Liver (tissue), 3 donors: Measurements from ENCODE around the gene LHB.

Experiments
- ATF3 ChIP-seq: IDR thresholded peaks from 2 replicates; pipeline ENCODE4 v1.6.1; 2016; ENCODE audit warnings: antibody characterized with exemption
- CTCF ChIP-seq: fragments of 150-350 bp; IDR thresholded peaks from 2 replicates; pipeline ENCODE4 v1.5.1; 2017; ENCODE audit warnings: improper control_type of control experiment, low read depth, low read length; ENCODE audit not compliant: missing input control
- EGR1 ChIP-seq, 2 donors: IDR thresholded peaks; 2 replicates each; pipeline ENCODE4 v1.6.1; 2016 to 2018; ENCODE audit warnings: antibody characterized with exemption in 2 of 2, low read depth in 2 of 2
- GABPA ChIP-seq, 2 donors: IDR thresholded peaks in 1 of 2; conservative IDR thresholded peaks in 1 of 2; 2 replicates each; pipeline ENCODE4 v1.6.1; 2016; ENCODE audit warnings: antibody characterized with exemption in 2 of 2, mild to moderate bottlenecking in 1 of 2, moderate library complexity in 1 of 2
- HNF4G ChIP-seq: IDR thresholded peaks from 2 replicates; pipeline ENCODE4 v1.6.1; 2016; ENCODE audit warnings: antibody characterized with exemption
- MAX ChIP-seq: IDR thresholded peaks from 2 replicates; pipeline ENCODE4 v1.6.1; 2016; ENCODE audit warnings: antibody characterized with exemption
- NR2F2 ChIP-seq: IDR thresholded peaks from 2 replicates; pipeline ENCODE4 v1.6.1; 2016; ENCODE audit warnings: antibody characterized with exemption
- RAD21 ChIP-seq, 2 donors: IDR thresholded peaks; 2 replicates each; pipeline ENCODE4 v1.6.1; 2016; ENCODE audit warnings: antibody characterized with exemption in 2 of 2, mild to moderate bottlenecking in 2 of 2
- RXRA ChIP-seq, 2 donors: IDR thresholded peaks; 2 replicates each; pipeline ENCODE4 v1.6.1; 2017 to 2018; ENCODE audit warnings: antibody characterized with exemption in 2 of 2, mild to moderate bottlenecking in 1 of 2
- SP1 ChIP-seq: IDR thresholded peaks from 2 replicates; pipeline ENCODE4 v1.6.1; 2018; ENCODE audit warnings: antibody characterized with exemption, mild to moderate bottlenecking
- TAF1 ChIP-seq: conservative IDR thresholded peaks from 2 replicates; pipeline ENCODE4 v1.6.1; 2016; ENCODE audit warnings: antibody characterized with exemption, mild to moderate bottlenecking
- YY1 ChIP-seq: IDR thresholded peaks from 2 replicates; pipeline ENCODE4 v1.6.1; 2016; ENCODE audit warnings: antibody characterized with exemption, mild to moderate bottlenecking
- TF ChIP-seq, protein P1 (sequence below): IDR thresholded peaks from 2 replicates; pipeline ENCODE4 v1.6.1; 2016; ENCODE audit warnings: antibody characterized with exemption, mild to moderate bottlenecking
- donor health status: healthy.
- donor health status: healthy.

DNA sequence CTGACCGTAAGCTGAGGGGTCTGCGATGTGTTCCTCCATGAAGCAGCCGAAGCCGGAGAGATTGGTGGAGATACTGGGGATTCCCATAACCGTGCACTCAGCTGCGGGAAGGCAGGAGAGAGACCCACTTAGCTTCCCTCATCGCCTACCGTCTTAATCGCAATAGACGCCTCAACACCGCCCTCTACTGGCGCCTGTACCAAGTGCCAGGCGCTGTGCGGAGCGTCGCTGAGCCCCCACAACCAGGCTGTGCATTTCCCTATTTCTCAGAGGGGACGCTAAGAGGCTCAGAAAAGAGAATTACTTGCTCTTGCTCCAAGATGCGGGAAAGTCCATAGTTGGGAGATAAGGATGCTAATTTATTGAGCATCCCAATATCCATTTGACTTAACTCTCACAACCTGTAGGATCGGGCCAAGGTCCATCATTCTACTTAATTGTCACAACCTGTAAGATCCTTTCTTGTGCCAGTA, 45.9 kb downstream of the LHB start:
- TF ChIP-seq CTCF: peak; percentile 83
- no peak for TF ChIP-seq NR2F2
- no peak for TF ChIP-seq TAF1
- no peak for TF ChIP-seq MAX
- no peak for TF ChIP-seq YY1
- no peak for TF ChIP-seq ATF3
- TF ChIP-seq, protein P1, sequence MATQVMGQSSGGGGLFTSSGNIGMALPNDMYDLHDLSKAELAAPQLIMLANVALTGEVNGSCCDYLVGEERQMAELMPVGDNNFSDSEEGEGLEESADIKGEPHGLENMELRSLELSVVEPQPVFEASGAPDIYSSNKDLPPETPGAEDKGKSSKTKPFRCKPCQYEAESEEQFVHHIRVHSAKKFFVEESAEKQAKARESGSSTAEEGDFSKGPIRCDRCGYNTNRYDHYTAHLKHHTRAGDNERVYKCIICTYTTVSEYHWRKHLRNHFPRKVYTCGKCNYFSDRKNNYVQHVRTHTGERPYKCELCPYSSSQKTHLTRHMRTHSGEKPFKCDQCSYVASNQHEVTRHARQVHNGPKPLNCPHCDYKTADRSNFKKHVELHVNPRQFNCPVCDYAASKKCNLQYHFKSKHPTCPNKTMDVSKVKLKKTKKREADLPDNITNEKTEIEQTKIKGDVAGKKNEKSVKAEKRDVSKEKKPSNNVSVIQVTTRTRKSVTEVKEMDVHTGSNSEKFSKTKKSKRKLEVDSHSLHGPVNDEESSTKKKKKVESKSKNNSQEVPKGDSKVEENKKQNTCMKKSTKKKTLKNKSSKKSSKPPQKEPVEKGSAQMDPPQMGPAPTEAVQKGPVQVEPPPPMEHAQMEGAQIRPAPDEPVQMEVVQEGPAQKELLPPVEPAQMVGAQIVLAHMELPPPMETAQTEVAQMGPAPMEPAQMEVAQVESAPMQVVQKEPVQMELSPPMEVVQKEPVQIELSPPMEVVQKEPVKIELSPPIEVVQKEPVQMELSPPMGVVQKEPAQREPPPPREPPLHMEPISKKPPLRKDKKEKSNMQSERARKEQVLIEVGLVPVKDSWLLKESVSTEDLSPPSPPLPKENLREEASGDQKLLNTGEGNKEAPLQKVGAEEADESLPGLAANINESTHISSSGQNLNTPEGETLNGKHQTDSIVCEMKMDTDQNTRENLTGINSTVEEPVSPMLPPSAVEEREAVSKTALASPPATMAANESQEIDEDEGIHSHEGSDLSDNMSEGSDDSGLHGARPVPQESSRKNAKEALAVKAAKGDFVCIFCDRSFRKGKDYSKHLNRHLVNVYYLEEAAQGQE: no peak
- TF ChIP-seq SP1: no peak
- no peak for TF ChIP-seq HNF4G
- no peak for TF ChIP-seq EGR1 (IDR thresholded peaks at IDR 0.05; ENCODE audit: low read depth in 2 of 2)
- no peak for TF ChIP-seq GABPA (IDR thresholded peaks at IDR 0.05 in 1 of 2, conservative IDR thresholded peaks at IDR 0.05 in 1 of 2)
- TF ChIP-seq RXRA (IDR thresholded peaks at IDR 0.05): no peak
- TF ChIP-seq RAD21 (IDR thresholded peaks at IDR 0.05): peak; percentile 89 to 92
